ENCODE results near the gene GTF2H1. TPM values are rescaled to one million over a fixed set of nuclear protein-coding genes. Genes with fewer than 3 reads are reported as not detected.
A peak's percentile ranks its signal among the peaks of the same experiment; 100 is the strongest.

GTF2H1 gene
- total and polyA plus RNA-seq, 2 donors from 2014 or later: 21.4 to 43.2 TPM

DNA sequence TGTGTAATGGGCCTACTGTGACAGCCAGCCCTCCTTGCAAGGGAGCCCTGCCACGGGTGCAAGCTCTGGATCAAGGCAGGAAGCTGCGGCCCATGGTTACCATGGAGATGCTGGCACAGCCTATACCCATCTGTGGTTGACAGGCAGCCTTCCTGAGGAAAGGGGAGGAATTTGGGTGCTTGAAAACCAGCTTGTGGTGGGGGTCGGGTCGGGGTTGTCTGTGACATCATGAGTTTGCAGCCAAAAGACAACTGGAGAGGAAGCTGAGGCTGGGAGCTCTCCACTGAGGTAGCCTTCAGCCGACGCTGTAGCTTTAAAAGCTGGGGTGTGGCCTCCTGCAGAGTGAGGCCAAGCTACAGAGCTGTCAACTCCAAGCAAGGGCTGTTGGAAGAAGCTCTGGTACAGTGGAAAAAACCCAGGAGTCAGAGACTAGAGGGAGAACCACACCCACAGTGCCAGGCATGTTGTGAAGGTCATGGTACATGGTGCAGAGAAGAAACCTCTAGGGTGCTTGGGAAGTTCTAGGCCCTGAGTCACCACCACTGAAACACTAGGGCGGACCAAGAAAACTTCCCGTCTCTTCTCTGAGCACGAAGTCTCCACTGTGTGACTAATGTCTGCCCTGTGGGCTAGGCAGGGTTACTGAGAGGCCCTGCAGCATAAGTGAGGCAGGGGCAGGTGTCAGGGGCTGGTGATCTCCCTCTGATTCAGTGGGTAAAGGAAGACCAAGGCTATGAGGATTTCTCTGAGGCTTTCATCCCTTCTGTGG lies 61.2 kb downstream of the GTF2H1 start:
- TF ChIP-seq CTCF (IDR thresholded peaks at IDR 0.05; ENCODE audit: borderline replicate concordance, extremely low read depth, insufficient read depth): no peak
- Histone ChIP-seq H3K4me1 (ENCODE audit: control insufficient read depth in 2 of 3, insufficient read depth in 2 of 3, low read depth in 1 of 3, low read length in 3 of 3) (peaks cover 0 to 22% (median 22%) of the 10 kb centered on the region in 3 donors), H3K27ac (ENCODE audit: low read depth in 2 of 2, low read length in 2 of 2) (peak overlapping the region; percentile 94 to 97), H3K9me3 (ENCODE audit: control insufficient read depth in 2 of 3, insufficient read depth in 1 of 3, low read length in 3 of 3) (no peaks in the 10 kb centered on the region), H3K36me3 (ENCODE audit: control insufficient read depth in 2 of 3, insufficient read depth in 3 of 3, low read length in 3 of 3) (no peaks in the 10 kb centered on the region), H3K27me3 (ENCODE audit: control insufficient read depth, insufficient read depth, low read length) (no peaks in the 10 kb centered on the region), H3K4me3 (ENCODE audit: low read length in 3 of 3) (peak overlapping the region in 2 of 3 donors; percentile 6 to 42), H3K9ac (ENCODE audit: low read length in 3 of 3) (peak overlapping the region in 2 of 3 donors; percentile 41 to 56)
- intact Hi-C loops (cut with DNase I): no loop called here
- FAIRE-seq: no peak
- peak; percentile 15 to 87 (median 49) for DNase-seq

DNA sequence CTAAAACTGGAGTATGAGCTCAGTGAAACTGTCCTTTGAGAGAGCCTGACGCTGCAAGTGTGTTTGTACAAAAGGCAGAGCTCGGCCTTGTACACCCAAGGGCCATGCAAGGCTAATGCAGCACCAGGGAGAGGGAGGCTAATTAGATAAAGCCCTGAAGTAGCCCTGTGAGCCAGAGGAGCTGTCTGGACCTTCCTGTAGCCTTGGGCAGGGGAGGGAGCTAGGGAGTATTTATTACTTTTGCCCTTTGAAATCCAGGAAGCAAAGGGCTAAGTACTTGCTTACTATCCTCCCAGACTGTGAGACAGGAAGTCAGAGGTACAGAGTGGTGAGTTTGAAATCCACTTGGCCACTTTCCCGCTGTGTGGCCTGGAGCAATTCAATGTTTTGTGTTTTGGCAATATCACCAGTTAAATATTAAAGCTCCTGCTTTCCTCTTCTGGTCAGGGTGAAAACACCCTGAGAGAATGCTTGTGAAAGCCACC lies 61.8 kb downstream of the GTF2H1 start:
- H3K4me1 ChIP-seq (ENCODE audit: control insufficient read depth in 2 of 3, insufficient read depth in 2 of 3, low read depth in 1 of 3, low read length in 3 of 3): peaks cover 0 to 22% (median 22%) of the 10 kb centered on the region in 3 donors
- FAIRE-seq: peak; percentile 53
- DNase-seq: peak; percentile 44 to 82 (median 61)
- no peak for TF ChIP-seq CTCF (IDR thresholded peaks at IDR 0.05; ENCODE audit: borderline replicate concordance, extremely low read depth, insufficient read depth)
- peak overlapping the region in 2 of 3 donors; percentile 6 to 42 for H3K4me3 ChIP-seq (ENCODE audit: low read length in 3 of 3)
- H3K27me3 ChIP-seq (ENCODE audit: control insufficient read depth, insufficient read depth, low read length): no peaks in the 10 kb centered on the region
- no peaks in the 10 kb centered on the region for H3K9me3 ChIP-seq (ENCODE audit: control insufficient read depth in 2 of 3, insufficient read depth in 1 of 3, low read length in 3 of 3)
- no peaks in the 10 kb centered on the region for H3K36me3 ChIP-seq (ENCODE audit: control insufficient read depth in 2 of 3, insufficient read depth in 3 of 3, low read length in 3 of 3)
- H3K27ac ChIP-seq (ENCODE audit: low read depth in 2 of 2, low read length in 2 of 2): peak overlapping the region; percentile 94 to 97
- H3K9ac ChIP-seq (ENCODE audit: low read length in 3 of 3): peak overlapping the region in 2 of 3 donors; percentile 41 to 56
- intact Hi-C loops (cut with DNase I): no loop called here

DNA sequence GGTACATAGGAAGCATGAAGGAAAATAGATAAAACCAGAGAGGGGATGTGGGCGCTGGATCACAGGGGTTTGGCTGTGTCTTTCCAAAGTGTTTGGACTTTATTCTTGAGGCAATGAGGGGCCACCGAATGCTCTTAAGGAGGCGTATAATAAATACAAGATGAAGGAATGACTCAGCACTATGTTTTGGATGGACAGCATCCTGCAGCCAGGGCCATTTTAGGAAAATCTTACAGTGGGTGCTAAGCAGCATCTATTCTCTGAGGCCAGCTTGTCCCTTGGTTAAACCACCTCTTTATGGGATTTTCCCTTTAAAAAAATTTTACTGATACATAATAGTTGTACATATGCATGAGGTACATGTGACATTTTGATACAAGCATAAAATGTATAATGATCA lies 67.7 kb downstream of the GTF2H1 start:
- H3K27ac ChIP-seq (ENCODE audit: low read depth in 2 of 2, low read length in 2 of 2): no peak overlapping the region
- no peak overlapping the region for H3K9ac ChIP-seq (ENCODE audit: low read length in 3 of 3)
- intact Hi-C loops (cut with DNase I): no loop called here
- H3K4me3 ChIP-seq (ENCODE audit: low read length in 3 of 3): no peak overlapping the region
- no peaks in the 10 kb centered on the region for H3K36me3 ChIP-seq (ENCODE audit: control insufficient read depth in 2 of 3, insufficient read depth in 3 of 3, low read length in 3 of 3)
- H3K9me3 ChIP-seq (ENCODE audit: control insufficient read depth in 2 of 3, insufficient read depth in 1 of 3, low read length in 3 of 3): no peaks in the 10 kb centered on the region
- TF ChIP-seq CTCF (IDR thresholded peaks at IDR 0.05; ENCODE audit: borderline replicate concordance, extremely low read depth, insufficient read depth): no peak
- no peak for DNase-seq
- H3K4me1 ChIP-seq (ENCODE audit: control insufficient read depth in 2 of 3, insufficient read depth in 2 of 3, low read depth in 1 of 3, low read length in 3 of 3): peaks cover 0 to 10% (median 4%) of the 10 kb centered on the region in 3 donors
- no peak for FAIRE-seq
- H3K27me3 ChIP-seq (ENCODE audit: control insufficient read depth, insufficient read depth, low read length): no peaks in the 10 kb centered on the region

All from kidney (tissue), 14 donors.